Liver (tissue), 3 donors: ENCODE results near the gene ZNF865.

Experiments
- RAD21 ChIP-seq, 2 donors: IDR thresholded peaks; 2 replicates each; pipeline ENCODE4 v1.6.1; 2016; ENCODE audit warnings: antibody characterized with exemption in 2 of 2, mild to moderate bottlenecking in 2 of 2
- SP1 ChIP-seq: IDR thresholded peaks from 2 replicates; pipeline ENCODE4 v1.6.1; 2018; ENCODE audit warnings: antibody characterized with exemption, mild to moderate bottlenecking
- TF ChIP-seq, protein P1 (sequence below): IDR thresholded peaks from 2 replicates; pipeline ENCODE4 v1.6.1; 2016; ENCODE audit warnings: antibody characterized with exemption
- TF ChIP-seq, protein P2 (sequence below): IDR thresholded peaks from 2 replicates; pipeline ENCODE4 v1.6.1; 2016; ENCODE audit warnings: antibody characterized with exemption
- TF ChIP-seq, protein P3 (sequence below): IDR thresholded peaks from 2 replicates; pipeline ENCODE4 v1.6.1; 2016; ENCODE audit warnings: antibody characterized with exemption, mild to moderate bottlenecking
- TF ChIP-seq, protein P4 (sequence below): IDR thresholded peaks from 2 replicates; pipeline ENCODE4 v1.6.1; 2016; ENCODE audit warnings: antibody characterized with exemption
- TF ChIP-seq, protein P5 (sequence below): fragments of 150-350 bp; IDR thresholded peaks from 2 replicates; pipeline ENCODE4 v1.5.1; 2017; ENCODE audit warnings: improper control_type of control experiment, low read depth, low read length; ENCODE audit not compliant: missing input control
- donor health status: healthy.
- donor health status: healthy.

DNA sequence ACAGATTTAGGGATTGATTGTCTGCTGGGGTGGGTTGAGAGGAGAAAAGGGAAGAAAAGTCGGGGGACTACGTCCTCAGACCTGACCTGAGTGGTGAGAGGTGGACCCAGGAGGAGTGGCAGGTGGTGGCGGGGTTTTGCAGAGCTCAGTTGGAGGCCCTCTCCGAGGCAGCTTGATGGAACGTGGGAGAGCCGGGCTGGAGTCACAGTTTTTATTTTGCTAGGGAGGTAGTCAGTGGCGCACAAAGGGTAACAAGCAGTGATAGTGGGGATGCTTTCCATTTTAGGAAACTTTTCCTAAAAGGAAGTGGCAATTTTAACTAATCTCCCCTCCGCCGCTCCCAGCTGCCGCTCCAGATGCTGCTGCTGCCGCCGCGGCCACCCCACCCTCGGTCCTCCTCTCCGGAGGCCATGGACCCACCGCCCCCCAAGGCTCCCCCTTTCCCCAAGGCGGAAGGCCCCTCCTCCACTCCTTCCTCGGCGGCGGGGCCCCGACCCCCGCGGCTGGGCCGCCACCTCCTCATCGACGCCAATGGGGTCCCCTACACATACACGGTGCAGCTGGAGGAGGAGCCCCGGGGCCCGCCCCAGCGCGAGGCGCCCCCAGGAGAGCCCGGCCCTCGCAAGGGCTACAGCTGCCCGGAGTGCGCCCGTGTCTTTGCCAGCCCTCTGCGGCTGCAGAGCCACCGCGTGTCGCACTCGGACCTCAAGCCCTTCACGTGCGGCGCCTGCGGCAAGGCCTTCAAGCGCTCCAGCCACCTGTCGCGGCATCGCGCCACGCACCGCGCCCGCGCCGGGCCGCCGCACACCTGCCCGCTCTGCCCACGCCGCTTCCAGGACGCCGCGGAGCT, 36.9 kb downstream of the ZNF865 start:
- TF ChIP-seq, protein P1, sequence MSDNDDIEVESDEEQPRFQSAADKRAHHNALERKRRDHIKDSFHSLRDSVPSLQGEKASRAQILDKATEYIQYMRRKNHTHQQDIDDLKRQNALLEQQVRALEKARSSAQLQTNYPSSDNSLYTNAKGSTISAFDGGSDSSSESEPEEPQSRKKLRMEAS, result no peak
- TF ChIP-seq, protein P2, sequence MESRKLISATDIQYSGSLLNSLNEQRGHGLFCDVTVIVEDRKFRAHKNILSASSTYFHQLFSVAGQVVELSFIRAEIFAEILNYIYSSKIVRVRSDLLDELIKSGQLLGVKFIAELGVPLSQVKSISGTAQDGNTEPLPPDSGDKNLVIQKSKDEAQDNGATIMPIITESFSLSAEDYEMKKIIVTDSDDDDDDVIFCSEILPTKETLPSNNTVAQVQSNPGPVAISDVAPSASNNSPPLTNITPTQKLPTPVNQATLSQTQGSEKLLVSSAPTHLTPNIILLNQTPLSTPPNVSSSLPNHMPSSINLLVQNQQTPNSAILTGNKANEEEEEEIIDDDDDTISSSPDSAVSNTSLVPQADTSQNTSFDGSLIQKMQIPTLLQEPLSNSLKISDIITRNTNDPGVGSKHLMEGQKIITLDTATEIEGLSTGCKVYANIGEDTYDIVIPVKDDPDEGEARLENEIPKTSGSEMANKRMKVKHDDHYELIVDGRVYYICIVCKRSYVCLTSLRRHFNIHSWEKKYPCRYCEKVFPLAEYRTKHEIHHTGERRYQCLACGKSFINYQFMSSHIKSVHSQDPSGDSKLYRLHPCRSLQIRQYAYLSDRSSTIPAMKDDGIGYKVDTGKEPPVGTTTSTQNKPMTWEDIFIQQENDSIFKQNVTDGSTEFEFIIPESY, result no peak
- TF ChIP-seq, protein P3, sequence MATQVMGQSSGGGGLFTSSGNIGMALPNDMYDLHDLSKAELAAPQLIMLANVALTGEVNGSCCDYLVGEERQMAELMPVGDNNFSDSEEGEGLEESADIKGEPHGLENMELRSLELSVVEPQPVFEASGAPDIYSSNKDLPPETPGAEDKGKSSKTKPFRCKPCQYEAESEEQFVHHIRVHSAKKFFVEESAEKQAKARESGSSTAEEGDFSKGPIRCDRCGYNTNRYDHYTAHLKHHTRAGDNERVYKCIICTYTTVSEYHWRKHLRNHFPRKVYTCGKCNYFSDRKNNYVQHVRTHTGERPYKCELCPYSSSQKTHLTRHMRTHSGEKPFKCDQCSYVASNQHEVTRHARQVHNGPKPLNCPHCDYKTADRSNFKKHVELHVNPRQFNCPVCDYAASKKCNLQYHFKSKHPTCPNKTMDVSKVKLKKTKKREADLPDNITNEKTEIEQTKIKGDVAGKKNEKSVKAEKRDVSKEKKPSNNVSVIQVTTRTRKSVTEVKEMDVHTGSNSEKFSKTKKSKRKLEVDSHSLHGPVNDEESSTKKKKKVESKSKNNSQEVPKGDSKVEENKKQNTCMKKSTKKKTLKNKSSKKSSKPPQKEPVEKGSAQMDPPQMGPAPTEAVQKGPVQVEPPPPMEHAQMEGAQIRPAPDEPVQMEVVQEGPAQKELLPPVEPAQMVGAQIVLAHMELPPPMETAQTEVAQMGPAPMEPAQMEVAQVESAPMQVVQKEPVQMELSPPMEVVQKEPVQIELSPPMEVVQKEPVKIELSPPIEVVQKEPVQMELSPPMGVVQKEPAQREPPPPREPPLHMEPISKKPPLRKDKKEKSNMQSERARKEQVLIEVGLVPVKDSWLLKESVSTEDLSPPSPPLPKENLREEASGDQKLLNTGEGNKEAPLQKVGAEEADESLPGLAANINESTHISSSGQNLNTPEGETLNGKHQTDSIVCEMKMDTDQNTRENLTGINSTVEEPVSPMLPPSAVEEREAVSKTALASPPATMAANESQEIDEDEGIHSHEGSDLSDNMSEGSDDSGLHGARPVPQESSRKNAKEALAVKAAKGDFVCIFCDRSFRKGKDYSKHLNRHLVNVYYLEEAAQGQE, result no peak
- TF ChIP-seq, protein P4, sequence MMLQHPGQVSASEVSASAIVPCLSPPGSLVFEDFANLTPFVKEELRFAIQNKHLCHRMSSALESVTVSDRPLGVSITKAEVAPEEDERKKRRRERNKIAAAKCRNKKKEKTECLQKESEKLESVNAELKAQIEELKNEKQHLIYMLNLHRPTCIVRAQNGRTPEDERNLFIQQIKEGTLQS, result no peak
- TF ChIP-seq, protein P5, sequence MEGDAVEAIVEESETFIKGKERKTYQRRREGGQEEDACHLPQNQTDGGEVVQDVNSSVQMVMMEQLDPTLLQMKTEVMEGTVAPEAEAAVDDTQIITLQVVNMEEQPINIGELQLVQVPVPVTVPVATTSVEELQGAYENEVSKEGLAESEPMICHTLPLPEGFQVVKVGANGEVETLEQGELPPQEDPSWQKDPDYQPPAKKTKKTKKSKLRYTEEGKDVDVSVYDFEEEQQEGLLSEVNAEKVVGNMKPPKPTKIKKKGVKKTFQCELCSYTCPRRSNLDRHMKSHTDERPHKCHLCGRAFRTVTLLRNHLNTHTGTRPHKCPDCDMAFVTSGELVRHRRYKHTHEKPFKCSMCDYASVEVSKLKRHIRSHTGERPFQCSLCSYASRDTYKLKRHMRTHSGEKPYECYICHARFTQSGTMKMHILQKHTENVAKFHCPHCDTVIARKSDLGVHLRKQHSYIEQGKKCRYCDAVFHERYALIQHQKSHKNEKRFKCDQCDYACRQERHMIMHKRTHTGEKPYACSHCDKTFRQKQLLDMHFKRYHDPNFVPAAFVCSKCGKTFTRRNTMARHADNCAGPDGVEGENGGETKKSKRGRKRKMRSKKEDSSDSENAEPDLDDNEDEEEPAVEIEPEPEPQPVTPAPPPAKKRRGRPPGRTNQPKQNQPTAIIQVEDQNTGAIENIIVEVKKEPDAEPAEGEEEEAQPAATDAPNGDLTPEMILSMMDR, result no peak
- TF ChIP-seq RAD21 (IDR thresholded peaks at IDR 0.05) (no peak), SP1 (no peak)
